K562 (cell line): ENCODE results near the gene ZZZ3. TPM values are rescaled to one million over a fixed set of nuclear protein-coding genes. Genes with fewer than 3 reads are reported as not detected.

Source experiments
- ARNT ChIP-seq, 2 experiments: fragments of 450-650 bp; IDR thresholded peaks; 2 replicates each; pipeline ENCODE4 v1.6.1; 2016; ENCODE audit warnings: mild to moderate bottlenecking in 1 of 2
- GATAD2A ChIP-seq: fragments of 450-650 bp; IDR thresholded peaks from 2 replicates; pipeline ENCODE4 v1.6.1; 2017
- MEF2D ChIP-seq: conservative IDR thresholded peaks from 2 replicates; pipeline ENCODE4 v1.6.1; 2016; ENCODE audit warnings: low read depth, missing genetic modification characterization, missing compliant biosample characterization
- NCOA6 ChIP-seq: fragments of 450-650 bp; IDR thresholded peaks from 2 replicates; pipeline ENCODE4 v1.6.1; 2017; ENCODE audit warnings: mild to moderate bottlenecking
- NFE2L1 ChIP-seq: fragments of 450-650 bp; IDR thresholded peaks from 2 replicates; pipeline ENCODE4 v1.6.1; 2016; ENCODE audit warnings: missing genetic modification characterization, low read depth, mild to moderate bottlenecking, missing compliant biosample characterization, moderate library complexity, borderline replicate concordance
- NFXL1 ChIP-seq: fragments of 450-650 bp; formaldehyde crosslinking; IDR thresholded peaks from 2 replicates; pipeline ENCODE4 v1.4.0; 2021; ENCODE audit warnings: mild to moderate bottlenecking
- PTRF ChIP-seq: fragments of 450-650 bp; IDR thresholded peaks from 2 replicates; pipeline ENCODE4 v1.6.1; 2016; ENCODE audit warnings: mild to moderate bottlenecking, missing genetic modification characterization, missing compliant biosample characterization
- ZNF717 ChIP-seq: fragments of 250-450 bp; sonication (Bioruptor Pico); IDR thresholded peaks from 2 replicates; pipeline ENCODE4 v1.5.0; 2021
- polyA plus RNA-seq, 8 experiments: library from polyadenylated mRNA; depleted of rRNA in 4 of 8; stranded (reverse) in 5 of 8; unstranded in 3 of 8; fragments of >200 nt; fragmentation: Nextera tagmentation in 2 of 8; fragmentation: Illumina TruSeq in 1 of 8; extraction: Ambion mirVana in 2 of 8; extraction: Trizol in 1 of 8; gene quantifications; 2 replicates each; pipeline versions ENCODE4 v1.2.1 to v1.2.3, GENCODE V29; 2011 to 2014; ENCODE audit warnings: inconsistent platforms in 1 of 8, missing spikeins in 1 of 8
- total RNA-seq, 7 experiments: library from RNA; depleted of rRNA in 6 of 7; stranded (reverse); fragments of >200 nt in 6 of 7; fragmentation: Illumina TruSeq in 2 of 7; extraction: Trizol in 2 of 7; gene quantifications; 2 replicates each; pipeline versions ENCODE4 v1.2.1 to v1.2.3, GENCODE V29; 2011 to 2021; ENCODE audit warnings: low replicate concordance in 1 of 7
- TF ChIP-seq, protein P1 (sequence below): fragments of 450-650 bp; IDR thresholded peaks from 2 replicates; pipeline ENCODE4 v1.7.0; 2016; ENCODE audit warnings: borderline replicate concordance
- TF ChIP-seq, protein P2 (sequence below): fragments of 200-800 bp; sonication (Bioruptor generic); IDR thresholded peaks from 2 replicates; pipeline ENCODE4 v1.6.1; 2016; ENCODE audit warnings: missing genetic modification characterization, missing compliant biosample characterization
- TF ChIP-seq, protein P3 (sequence below), 2 experiments: fragments of 450-650 bp in 1 of 2; sonication (generic) in 1 of 2; formaldehyde crosslinking in 1 of 2; IDR thresholded peaks; 2 replicates each; pipeline versions ENCODE4 v1.7.1 to v1.9.0; 2016 to 2022; ENCODE audit warnings: inconsistent platforms in 1 of 2, mild to moderate bottlenecking in 1 of 2, missing genetic modification reagents in 1 of 2

ZZZ3 gene
- total and polyA plus RNA-seq, 9 of the 15 experiments (the other 6 are each of a cell fraction or from before 2014, with no cell fraction given): 13.9 to 64.0 (median 36.7) TPM

DNA sequence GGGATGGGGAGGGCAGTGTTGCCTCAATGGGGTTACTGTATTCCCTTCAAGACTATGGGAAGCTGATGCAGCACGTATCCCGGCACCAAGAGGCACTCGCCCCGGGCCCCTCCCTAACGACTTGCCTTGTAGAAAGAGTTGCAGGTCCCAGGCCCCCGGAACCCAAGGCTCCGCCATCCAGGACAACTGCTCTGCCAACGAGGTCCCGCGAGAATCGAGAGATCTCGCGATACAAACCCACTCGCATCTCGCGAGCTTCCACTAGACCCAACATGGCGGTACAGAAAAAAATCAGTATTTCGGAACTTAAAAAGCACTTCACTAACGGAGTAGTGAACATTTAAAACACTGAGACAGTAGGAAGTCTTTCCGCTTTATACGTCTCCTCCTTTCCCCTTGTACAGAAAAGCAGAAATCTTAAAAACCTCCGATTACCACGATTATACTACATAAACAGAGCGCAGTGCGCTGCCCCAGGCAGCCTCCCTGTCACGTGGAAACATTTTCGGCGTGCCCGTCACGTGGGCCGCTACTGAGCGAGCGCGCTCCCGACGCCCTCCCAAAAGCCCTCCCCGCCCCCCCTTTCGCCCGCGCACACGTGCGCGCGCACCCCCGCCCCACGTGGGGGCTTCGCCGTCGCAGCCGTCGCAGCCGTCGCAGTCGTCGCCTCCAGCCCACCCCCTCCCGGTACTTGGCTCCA, at the start of gene ZZZ3 (continued):
- TF ChIP-seq, protein P1, sequence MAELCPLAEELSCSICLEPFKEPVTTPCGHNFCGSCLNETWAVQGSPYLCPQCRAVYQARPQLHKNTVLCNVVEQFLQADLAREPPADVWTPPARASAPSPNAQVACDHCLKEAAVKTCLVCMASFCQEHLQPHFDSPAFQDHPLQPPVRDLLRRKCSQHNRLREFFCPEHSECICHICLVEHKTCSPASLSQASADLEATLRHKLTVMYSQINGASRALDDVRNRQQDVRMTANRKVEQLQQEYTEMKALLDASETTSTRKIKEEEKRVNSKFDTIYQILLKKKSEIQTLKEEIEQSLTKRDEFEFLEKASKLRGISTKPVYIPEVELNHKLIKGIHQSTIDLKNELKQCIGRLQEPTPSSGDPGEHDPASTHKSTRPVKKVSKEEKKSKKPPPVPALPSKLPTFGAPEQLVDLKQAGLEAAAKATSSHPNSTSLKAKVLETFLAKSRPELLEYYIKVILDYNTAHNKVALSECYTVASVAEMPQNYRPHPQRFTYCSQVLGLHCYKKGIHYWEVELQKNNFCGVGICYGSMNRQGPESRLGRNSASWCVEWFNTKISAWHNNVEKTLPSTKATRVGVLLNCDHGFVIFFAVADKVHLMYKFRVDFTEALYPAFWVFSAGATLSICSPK: no peak
- TF ChIP-seq NCOA6: no peak
- TF ChIP-seq, protein P2, sequence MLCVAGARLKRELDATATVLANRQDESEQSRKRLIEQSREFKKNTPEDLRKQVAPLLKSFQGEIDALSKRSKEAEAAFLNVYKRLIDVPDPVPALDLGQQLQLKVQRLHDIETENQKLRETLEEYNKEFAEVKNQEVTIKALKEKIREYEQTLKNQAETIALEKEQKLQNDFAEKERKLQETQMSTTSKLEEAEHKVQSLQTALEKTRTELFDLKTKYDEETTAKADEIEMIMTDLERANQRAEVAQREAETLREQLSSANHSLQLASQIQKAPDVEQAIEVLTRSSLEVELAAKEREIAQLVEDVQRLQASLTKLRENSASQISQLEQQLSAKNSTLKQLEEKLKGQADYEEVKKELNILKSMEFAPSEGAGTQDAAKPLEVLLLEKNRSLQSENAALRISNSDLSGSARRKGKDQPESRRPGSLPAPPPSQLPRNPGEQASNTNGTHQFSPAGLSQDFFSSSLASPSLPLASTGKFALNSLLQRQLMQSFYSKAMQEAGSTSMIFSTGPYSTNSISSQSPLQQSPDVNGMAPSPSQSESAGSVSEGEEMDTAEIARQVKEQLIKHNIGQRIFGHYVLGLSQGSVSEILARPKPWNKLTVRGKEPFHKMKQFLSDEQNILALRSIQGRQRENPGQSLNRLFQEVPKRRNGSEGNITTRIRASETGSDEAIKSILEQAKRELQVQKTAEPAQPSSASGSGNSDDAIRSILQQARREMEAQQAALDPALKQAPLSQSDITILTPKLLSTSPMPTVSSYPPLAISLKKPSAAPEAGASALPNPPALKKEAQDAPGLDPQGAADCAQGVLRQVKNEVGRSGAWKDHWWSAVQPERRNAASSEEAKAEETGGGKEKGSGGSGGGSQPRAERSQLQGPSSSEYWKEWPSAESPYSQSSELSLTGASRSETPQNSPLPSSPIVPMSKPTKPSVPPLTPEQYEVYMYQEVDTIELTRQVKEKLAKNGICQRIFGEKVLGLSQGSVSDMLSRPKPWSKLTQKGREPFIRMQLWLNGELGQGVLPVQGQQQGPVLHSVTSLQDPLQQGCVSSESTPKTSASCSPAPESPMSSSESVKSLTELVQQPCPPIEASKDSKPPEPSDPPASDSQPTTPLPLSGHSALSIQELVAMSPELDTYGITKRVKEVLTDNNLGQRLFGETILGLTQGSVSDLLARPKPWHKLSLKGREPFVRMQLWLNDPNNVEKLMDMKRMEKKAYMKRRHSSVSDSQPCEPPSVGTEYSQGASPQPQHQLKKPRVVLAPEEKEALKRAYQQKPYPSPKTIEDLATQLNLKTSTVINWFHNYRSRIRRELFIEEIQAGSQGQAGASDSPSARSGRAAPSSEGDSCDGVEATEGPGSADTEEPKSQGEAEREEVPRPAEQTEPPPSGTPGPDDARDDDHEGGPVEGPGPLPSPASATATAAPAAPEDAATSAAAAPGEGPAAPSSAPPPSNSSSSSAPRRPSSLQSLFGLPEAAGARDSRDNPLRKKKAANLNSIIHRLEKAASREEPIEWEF (CRISPR knock-in tag): no peak
- TF ChIP-seq NFE2L1: no peak
- no peak for TF ChIP-seq PTRF (tag)
- no peak for TF ChIP-seq NFXL1 (CRISPR knock-in tag)
- no peak for TF ChIP-seq ARNT (IDR thresholded peaks at IDR 0.05)
- no peak for TF ChIP-seq GATAD2A
- no peak for TF ChIP-seq MEF2D
- TF ChIP-seq ZNF717 (CRISPR knock-in tag): no peak
- TF ChIP-seq, protein P3, sequence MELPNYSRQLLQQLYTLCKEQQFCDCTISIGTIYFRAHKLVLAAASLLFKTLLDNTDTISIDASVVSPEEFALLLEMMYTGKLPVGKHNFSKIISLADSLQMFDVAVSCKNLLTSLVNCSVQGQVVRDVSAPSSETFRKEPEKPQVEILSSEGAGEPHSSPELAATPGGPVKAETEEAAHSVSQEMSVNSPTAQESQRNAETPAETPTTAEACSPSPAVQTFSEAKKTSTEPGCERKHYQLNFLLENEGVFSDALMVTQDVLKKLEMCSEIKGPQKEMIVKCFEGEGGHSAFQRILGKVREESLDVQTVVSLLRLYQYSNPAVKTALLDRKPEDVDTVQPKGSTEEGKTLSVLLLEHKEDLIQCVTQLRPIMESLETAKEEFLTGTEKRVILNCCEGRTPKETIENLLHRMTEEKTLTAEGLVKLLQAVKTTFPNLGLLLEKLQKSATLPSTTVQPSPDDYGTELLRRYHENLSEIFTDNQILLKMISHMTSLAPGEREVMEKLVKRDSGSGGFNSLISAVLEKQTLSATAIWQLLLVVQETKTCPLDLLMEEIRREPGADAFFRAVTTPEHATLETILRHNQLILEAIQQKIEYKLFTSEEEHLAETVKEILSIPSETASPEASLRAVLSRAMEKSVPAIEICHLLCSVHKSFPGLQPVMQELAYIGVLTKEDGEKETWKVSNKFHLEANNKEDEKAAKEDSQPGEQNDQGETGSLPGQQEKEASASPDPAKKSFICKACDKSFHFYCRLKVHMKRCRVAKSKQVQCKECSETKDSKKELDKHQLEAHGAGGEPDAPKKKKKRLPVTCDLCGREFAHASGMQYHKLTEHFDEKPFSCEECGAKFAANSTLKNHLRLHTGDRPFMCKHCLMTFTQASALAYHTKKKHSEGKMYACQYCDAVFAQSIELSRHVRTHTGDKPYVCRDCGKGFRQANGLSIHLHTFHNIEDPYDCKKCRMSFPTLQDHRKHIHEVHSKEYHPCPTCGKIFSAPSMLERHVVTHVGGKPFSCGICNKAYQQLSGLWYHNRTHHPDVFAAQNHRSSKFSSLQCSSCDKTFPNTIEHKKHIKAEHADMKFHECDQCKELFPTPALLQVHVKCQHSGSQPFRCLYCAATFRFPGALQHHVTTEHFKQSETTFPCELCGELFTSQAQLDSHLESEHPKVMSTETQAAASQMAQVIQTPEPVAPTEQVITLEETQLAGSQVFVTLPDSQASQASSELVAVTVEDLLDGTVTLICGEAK (IDR thresholded peaks at IDR 0.05): no peak
- TF ChIP-seq, protein P3 (CRISPR knock-in tag; IDR thresholded peaks at IDR 0.05): no peak
